Heart left ventricle (tissue), 16 donors: ENCODE results near the gene SNX1. TPM values are rescaled to one million over a fixed set of nuclear protein-coding genes. Genes with fewer than 3 reads are reported as not detected.

Experiments
- ATAC-seq, 4 donors: fragments of 200-7000 bp; cut with Tn5 transposase; one replicate each; pipeline ENCODE4 v1.9.1; 2020 to 2022; ENCODE audit warnings: moderate library complexity in 4 of 4, mild to moderate bottlenecking in 3 of 4, moderate number of reproducible peaks in 1 of 4
- DNase-seq, 5 donors: peaks; one replicate each; pipeline ENCODE4 v3.0.0-alpha.2; 2020
- H3K27ac ChIP-seq, 12 donors: fragments of 200-600 bp; sonication (generic) in 4 of 12; one replicate each; pipeline versions ENCODE4 v1.5.0 to v1.8.0; 2016 to 2022; ENCODE audit warnings: mild to moderate bottlenecking in 2 of 12
- H3K27me3 ChIP-seq, 9 donors: fragments of 200-600 bp; sonication (generic) in 2 of 9; one replicate each; pipeline versions ENCODE4 v1.5.1 to v1.8.0; 2016 to 2022; ENCODE audit warnings: mild to moderate bottlenecking in 3 of 9
- H3K36me3 ChIP-seq, 9 donors: fragments of 200-600 bp; sonication (generic) in 2 of 9; one replicate each; pipeline versions ENCODE4 v1.5.0 to v1.8.0; 2018 to 2022; ENCODE audit warnings: mild to moderate bottlenecking in 2 of 9
- H3K4me1 ChIP-seq, 12 donors: fragments of 200-600 bp; sonication (generic) in 4 of 12; one replicate each; pipeline versions ENCODE4 v1.5.0 to v1.8.0; 2016 to 2022; ENCODE audit warnings: mild to moderate bottlenecking in 3 of 12
- H3K4me3 ChIP-seq, 12 donors: fragments of 200-600 bp; sonication (generic) in 4 of 12; one replicate each; pipeline versions ENCODE4 v1.5.0 to v1.8.0; 2017 to 2022; ENCODE audit warnings: mild to moderate bottlenecking in 9 of 12, moderate library complexity in 4 of 12
- H3K9me3 ChIP-seq, 12 donors: fragments of 200-600 bp; sonication (generic) in 4 of 12; one replicate each; pipeline versions ENCODE4 v1.5.0 to v1.8.0; 2016 to 2022; ENCODE audit warnings: mild to moderate bottlenecking in 1 of 12
- POLR2A ChIP-seq, 2 donors: fragments of 450-650 bp; IDR thresholded peaks; one replicate each; pipeline ENCODE4 v1.6.1; 2017; ENCODE audit warnings: antibody characterized with exemption in 2 of 2, mild to moderate bottlenecking in 2 of 2, moderate library complexity in 2 of 2
- WGBS, 4 donors: extraction: QIAGEN DNeasy Blood & Tissue Kit in 2 of 4; methylation state at CpG; one replicate each; pipeline versions ENCODE4 v1.1.5 to v1.1.7; 2013 to 2018; 5-methylcytosine and 5-hydroxymethylcytosine counted together
- intact Hi-C, 10 donors: fragments of 100-400 bp; cut with DNase I; formaldehyde crosslinking; loops; one replicate each; pipeline versions ENCODE4 v1.11.1 to v1.14.2; 2022
- polyA plus RNA-seq, 2 donors: library from polyadenylated mRNA; stranded (reverse); fragments of 200-250 nt; gene quantifications; one replicate each; pipeline ENCODE4 v1.2.3, GENCODE V29; 2013
- total RNA-seq, 9 donors: library from RNA; depleted of rRNA in 2 of 9; stranded (reverse); fragments of >200 nt in 2 of 9; fragmentation: NEBNext Ultra II Directional in 3 of 9; extraction: Animal tissue kit (Norgen Biotek cat#: 25700) in 3 of 9; gene quantifications; one replicate each; pipeline versions ENCODE4 v1.1.0 to v1.2.4, GENCODE V29; 2016 to 2023
- TF ChIP-seq, protein P1 (sequence below), 12 donors: fragments of 200-600 bp; sonication (generic) in 4 of 12; IDR thresholded peaks; one replicate each; pipeline versions ENCODE4 v1.5.0 to v1.8.0; 2018 to 2022; ENCODE audit warnings: antibody characterized with exemption in 12 of 12, mild to moderate bottlenecking in 5 of 12
- donor health status: ischemic (EF 13 %, LVEDD 7.1; RV severe dilation, severe dysfunction).
- donor health status: healthy with polysubstance abuse.
- donor health status: DM: no; HTN: yes; CAD: no.
- donor health status: DM: no; HTN: no; CAD: no.
- donor health status: ischemic (EF 25% LVEDD 6.9; RV normal size, moderate dysfunction).
- donor health status: ischemic (EF 25% LVEDD 5.7; RV mildly dilated, moderate dysfunction).
- donor health status: healthy.
- donor health status: DM: yes; HTN: yes; CAD: no.
- donor health status: ischemic (EF 35%, LVEDD 5.7; RV mildly dilated, moderate dysfunction).
- donor health status: nonischemic (EF 11% LVEDD 7.7; RV severe dilation, severe dysfunction).
- donor health status: DM: yes; HTN: yes; CAD: no.
- donor health status: PGD.
- donor health status: ischemic (EF 29% LVEDD 5.4; RV normal size, mild dysfunction).
- donor health status: nonischemic (EF 23%, LVEDD 6.1; RV moderate dilation, normal function).

SNX1 gene
- total and polyA plus RNA-seq, 11 donors = 38.7 to 117 (median 76.3) TPM

- peak overlapping the region in 1 of 12 donors; percentile 84 for H3K27ac ChIP-seq
- intact Hi-C loops = loop anchor here in 1 of 10 donors (10.0 kb wide), 1 partner anchor 445 kb away; no protein-coding TSS in a partner anchor
Measured at GRCh38 chr15:64070106-64070505, 25.7 kb upstream of the SNX1 start.

DNA sequence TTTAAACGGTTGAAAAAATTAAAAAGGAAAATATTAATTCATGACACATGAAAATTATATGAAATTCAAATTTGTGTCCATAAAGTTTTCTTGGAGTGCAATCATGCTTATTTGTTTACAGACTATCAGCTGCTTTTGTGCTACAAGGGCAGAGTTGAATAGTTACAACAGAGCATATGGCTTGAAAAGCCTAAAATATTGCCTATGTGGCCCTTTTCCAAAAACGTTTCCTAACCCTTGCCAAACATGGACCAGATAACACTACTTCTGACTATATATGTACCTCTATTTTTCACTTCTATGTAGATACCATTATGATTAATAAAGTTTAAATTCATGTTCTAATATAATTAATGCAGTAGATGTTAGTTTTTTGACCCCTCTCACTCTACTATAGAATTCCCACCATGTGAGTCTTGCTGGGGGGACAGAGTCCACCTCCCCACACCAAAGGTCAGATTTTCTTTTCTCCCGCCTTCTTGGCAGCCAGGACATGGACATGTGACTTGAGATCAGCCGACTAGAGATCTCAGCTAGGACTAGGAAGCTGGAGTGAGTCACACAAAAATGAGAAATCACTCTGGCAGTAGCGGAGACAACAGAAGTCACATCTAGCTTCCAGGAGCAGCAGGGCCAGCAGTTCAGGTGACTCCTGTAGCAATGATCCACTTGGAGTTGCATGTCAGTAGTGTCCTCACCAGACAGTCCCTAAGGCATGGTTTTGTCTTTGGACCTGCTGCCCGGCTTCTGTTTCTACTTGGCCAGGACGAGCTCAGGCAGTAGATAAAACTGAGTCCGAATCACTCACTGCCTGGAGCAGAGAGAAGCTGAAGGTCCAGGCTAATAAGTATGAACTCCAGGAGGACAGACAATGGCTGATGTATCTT lies 24.6 kb upstream of the SNX1 start:
- TF ChIP-seq POLR2A (IDR thresholded peaks at IDR 0.05) = no peak
- TF ChIP-seq, protein P1, sequence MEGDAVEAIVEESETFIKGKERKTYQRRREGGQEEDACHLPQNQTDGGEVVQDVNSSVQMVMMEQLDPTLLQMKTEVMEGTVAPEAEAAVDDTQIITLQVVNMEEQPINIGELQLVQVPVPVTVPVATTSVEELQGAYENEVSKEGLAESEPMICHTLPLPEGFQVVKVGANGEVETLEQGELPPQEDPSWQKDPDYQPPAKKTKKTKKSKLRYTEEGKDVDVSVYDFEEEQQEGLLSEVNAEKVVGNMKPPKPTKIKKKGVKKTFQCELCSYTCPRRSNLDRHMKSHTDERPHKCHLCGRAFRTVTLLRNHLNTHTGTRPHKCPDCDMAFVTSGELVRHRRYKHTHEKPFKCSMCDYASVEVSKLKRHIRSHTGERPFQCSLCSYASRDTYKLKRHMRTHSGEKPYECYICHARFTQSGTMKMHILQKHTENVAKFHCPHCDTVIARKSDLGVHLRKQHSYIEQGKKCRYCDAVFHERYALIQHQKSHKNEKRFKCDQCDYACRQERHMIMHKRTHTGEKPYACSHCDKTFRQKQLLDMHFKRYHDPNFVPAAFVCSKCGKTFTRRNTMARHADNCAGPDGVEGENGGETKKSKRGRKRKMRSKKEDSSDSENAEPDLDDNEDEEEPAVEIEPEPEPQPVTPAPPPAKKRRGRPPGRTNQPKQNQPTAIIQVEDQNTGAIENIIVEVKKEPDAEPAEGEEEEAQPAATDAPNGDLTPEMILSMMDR (IDR thresholded peaks at IDR 0.05) = no peak
- 40 to 44% (median 43%) methylated on average over 8 of the region's 8 CpGs for WGBS, 4 donors
- Histone ChIP-seq H3K27ac (peak overlapping the region in 11 of 12 donors; percentile 13 to 84 (median 50)), H3K36me3 (peaks cover 0 to 42% (median 28%) of the 10 kb centered on the region in 9 donors), H3K4me3 (no peak overlapping the region), H3K27me3 (no peaks in the 10 kb centered on the region), H3K4me1 (peaks cover 3 to 51% (median 18%) of the 10 kb centered on the region in 12 donors), H3K9me3 (no peaks in the 10 kb centered on the region)
- DNase-seq = peak in 2 of 5 donors; percentile 31 to 38
- intact Hi-C loops = loop anchor here in 1 of 10 donors (10.0 kb wide), 1 partner anchor 446 kb away; no protein-coding TSS in a partner anchor
- ATAC-seq = peak; percentile 17 to 79 (median 70)

More at GRCh38 chr15:64070106-64070505, 25.7 kb upstream of the SNX1 start:
- TF ChIP-seq POLR2A (IDR thresholded peaks at IDR 0.05) = no peak
- TF ChIP-seq, protein P1 (IDR thresholded peaks at IDR 0.05) = no peak
- ATAC-seq (no peak), DNase-seq (no peak)
- Histone ChIP-seq H3K4me1 (peaks cover 3 to 51% (median 18%) of the 10 kb centered on the region in 12 donors), H3K36me3 (peaks cover 0 to 38% (median 25%) of the 10 kb centered on the region in 9 donors), H3K9me3 (no peaks in the 10 kb centered on the region), H3K4me3 (no peak overlapping the region), H3K27me3 (no peaks in the 10 kb centered on the region)
- 85 to 98% (median 96%) methylated on average over 3 of the region's 3 CpGs for WGBS, 4 donors

DNA sequence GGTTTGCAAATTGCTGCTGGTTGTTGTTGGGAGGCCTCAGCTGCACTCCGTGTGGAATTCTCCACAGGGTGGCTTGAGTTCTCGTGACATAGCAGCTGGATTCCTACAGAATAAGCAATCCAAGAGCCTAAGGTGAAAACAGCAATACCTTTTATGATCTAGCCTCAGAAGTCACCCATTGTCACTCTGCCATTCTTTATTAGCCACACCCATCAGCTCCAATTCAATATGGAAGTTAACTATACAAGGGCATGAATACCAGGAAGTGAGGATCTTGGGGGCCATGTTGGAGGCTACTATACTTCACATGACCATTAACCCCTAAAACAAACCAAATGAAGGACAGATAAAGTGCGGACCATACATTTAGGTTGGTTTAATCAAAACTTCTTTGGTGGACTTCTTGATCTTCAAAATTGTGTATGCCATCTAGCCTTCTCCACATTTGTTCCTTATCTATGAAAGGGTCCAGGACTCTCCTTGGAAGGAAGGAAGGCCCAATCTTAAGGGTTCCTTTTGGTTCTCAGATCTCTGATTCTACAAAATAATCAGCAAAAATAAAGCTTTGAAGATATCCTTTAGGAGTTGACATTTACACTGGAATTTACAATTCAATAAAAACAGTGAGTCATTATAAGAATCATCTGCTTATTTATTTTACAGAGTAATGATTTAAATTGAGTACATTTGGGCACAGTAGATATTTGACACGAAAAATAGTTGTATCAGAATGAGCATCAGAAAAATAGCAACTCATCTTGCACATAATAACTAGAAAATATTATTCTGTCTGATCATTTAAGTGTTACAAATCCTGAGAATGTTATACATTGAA lies 23.6 kb upstream of the SNX1 start:
- no peak overlapping the region for H3K4me3 ChIP-seq
- H3K27me3 ChIP-seq = no peaks in the 10 kb centered on the region
- peaks cover 3 to 51% (median 18%) of the 10 kb centered on the region in 12 donors for H3K4me1 ChIP-seq
- 89 to 96% (median 94%) methylated on average over 4 of the region's 4 CpGs for WGBS, 4 donors
- TF ChIP-seq POLR2A (IDR thresholded peaks at IDR 0.05) = no peak
- TF ChIP-seq, protein P1 (IDR thresholded peaks at IDR 0.05) = no peak
- H3K27ac ChIP-seq = peak overlapping the region in 11 of 12 donors; percentile 13 to 84 (median 50)
- ATAC-seq (no peak), DNase-seq (no peak)
- peaks cover 0 to 42% (median 28%) of the 10 kb centered on the region in 9 donors for H3K36me3 ChIP-seq
- H3K9me3 ChIP-seq = no peaks in the 10 kb centered on the region
- intact Hi-C loops = loop anchor here in 1 of 10 donors (10.0 kb wide), 1 partner anchor 447 kb away; no protein-coding TSS in a partner anchor
